Uterus (tissue), 4 donors: ENCODE results near the gene XPNPEP3. TPM values are rescaled to one million over a fixed set of nuclear protein-coding genes. Genes with fewer than 3 reads are reported as not detected.

Experiments
- DNase-seq, 2 donors: peaks; one replicate each; pipeline ENCODE4 v3.0.0-alpha.2; 2019 to 2020
- H3K27ac ChIP-seq, 2 donors: fragments of 200-600 bp; sonication (generic); 1 replicate in 1 of 2; 2 replicates in 1 of 2; pipeline ENCODE4 v1.5.1; 2016 to 2018
- H3K27me3 ChIP-seq, 2 donors: fragments of 200-600 bp; sonication (generic); one replicate each; pipeline ENCODE4 v1.5.1; 2018 to 2019; ENCODE audit warnings: control low read depth in 1 of 2
- H3K36me3 ChIP-seq, 2 donors: fragments of 200-600 bp; sonication (generic); one replicate each; pipeline ENCODE4 v1.5.1; 2019; ENCODE audit warnings: control low read depth in 1 of 2
- H3K4me1 ChIP-seq, 2 donors: fragments of 200-600 bp; sonication (generic); one replicate each; pipeline ENCODE4 v1.5.1; 2018 to 2019; ENCODE audit warnings: control low read depth in 1 of 2
- H3K4me3 ChIP-seq, 2 donors: fragments of 200-600 bp; sonication (generic); 1 replicate in 1 of 2; 2 replicates in 1 of 2; pipeline ENCODE4 v1.5.1; 2018 to 2019; ENCODE audit warnings: mild to moderate bottlenecking in 1 of 2
- H3K9me3 ChIP-seq, 2 donors: fragments of 200-600 bp; sonication (generic); one replicate each; pipeline ENCODE4 v1.5.1; 2019; ENCODE audit warnings: control low read depth in 1 of 2
- CTCF ChIP-seq, 4 experiments: fragments of 200-600 bp in 2 of 4; fragments of 450-650 bp in 2 of 4; sonication (generic) in 2 of 4; IDR thresholded peaks; one replicate each; pipeline ENCODE4 v1.5.1; 2016 to 2019; ENCODE audit warnings: antibody characterized with exemption in 4 of 4, mild to moderate bottlenecking in 2 of 4, moderate library complexity in 1 of 4
- POLR2A ChIP-seq, 2 donors: fragments of 450-650 bp; IDR thresholded peaks; one replicate each; pipeline ENCODE4 v1.6.1; 2016; ENCODE audit warnings: antibody characterized with exemption in 2 of 2, mild to moderate bottlenecking in 1 of 2, moderate library complexity in 1 of 2
- intact Hi-C: fragments of 100-400 bp; cut with DNase I; formaldehyde crosslinking; loops from one replicate; pipeline ENCODE4 v1.15.1; 2023; ENCODE audit warnings: low total_unique reads
- total RNA-seq, 4 donors: library from RNA; depleted of rRNA in 3 of 4; stranded (reverse); fragments of >200 nt in 3 of 4; gene quantifications; one replicate each; pipeline versions ENCODE4 v1.1.0 to v1.2.4, GENCODE V29; 2014 to 2023
- donor health status: DM: yes; HTN: yes; CAD: no.

The XPNPEP3 gene
- total RNA-seq, 4 donors from 2014 or later: 1.5 to 25.6 (median 8.0) TPM

GRCh38 chr22:40876907-40877306 lies 20.0 kb downstream of the XPNPEP3 start:
- Histone ChIP-seq H3K27ac (no peak overlapping the region), H3K36me3 (no peaks in the 10 kb centered on the region), H3K4me3 (no peak overlapping the region), H3K9me3 (no peaks in the 10 kb centered on the region), H3K4me1 (no peaks in the 10 kb centered on the region), H3K27me3 (no peaks in the 10 kb centered on the region)
- intact Hi-C loops: no loop called here
- TF ChIP-seq CTCF (IDR thresholded peaks at IDR 0.05): no peak
- no peak for TF ChIP-seq POLR2A (IDR thresholded peaks at IDR 0.05)
- no peak for DNase-seq

GRCh38 chr22:40877488-40877887 lies 20.5 kb downstream of the XPNPEP3 start:
- no peak for DNase-seq

GRCh38 chr22:40878922-40879321 lies 22.0 kb downstream of the XPNPEP3 start:
- Histone ChIP-seq H3K4me1 (no peaks in the 10 kb centered on the region), H3K9me3 (no peaks in the 10 kb centered on the region), H3K36me3 (no peaks in the 10 kb centered on the region), H3K27me3 (no peaks in the 10 kb centered on the region), H3K4me3 (no peak overlapping the region), H3K27ac (no peak overlapping the region)
- DNase-seq: no peak
- TF ChIP-seq CTCF (IDR thresholded peaks at IDR 0.05) (no peak), POLR2A (IDR thresholded peaks at IDR 0.05) (no peak)
- intact Hi-C loops: no loop called here

More at GRCh38 chr22:40877488-40877887, 20.5 kb downstream of the XPNPEP3 start:
- Histone ChIP-seq H3K27ac (no peak overlapping the region), H3K36me3 (no peaks in the 10 kb centered on the region), H3K4me3 (no peak overlapping the region), H3K27me3 (no peaks in the 10 kb centered on the region), H3K9me3 (no peaks in the 10 kb centered on the region), H3K4me1 (no peaks in the 10 kb centered on the region)
- intact Hi-C loops: no loop called here
- TF ChIP-seq POLR2A (IDR thresholded peaks at IDR 0.05) (no peak), CTCF (IDR thresholded peaks at IDR 0.05) (no peak)

- Histone ChIP-seq H3K4me3 (no peak overlapping the region), H3K36me3 (no peaks in the 10 kb centered on the region), H3K9me3 (no peaks in the 10 kb centered on the region), H3K27me3 (no peaks in the 10 kb centered on the region), H3K27ac (no peak overlapping the region), H3K4me1 (no peaks in the 10 kb centered on the region)
- intact Hi-C loops: no loop called here
- TF ChIP-seq CTCF (IDR thresholded peaks at IDR 0.05): no peak
- TF ChIP-seq POLR2A (IDR thresholded peaks at IDR 0.05): no peak
- no peak for DNase-seq
Measured at GRCh38 chr22:40889116-40889515, 32.2 kb downstream of the XPNPEP3 start.

- Histone ChIP-seq H3K4me1 (no peaks in the 10 kb centered on the region), H3K4me3 (no peak overlapping the region), H3K36me3 (no peaks in the 10 kb centered on the region), H3K27me3 (no peaks in the 10 kb centered on the region), H3K27ac (no peak overlapping the region), H3K9me3 (no peaks in the 10 kb centered on the region)
- intact Hi-C loops: no loop called here
- TF ChIP-seq POLR2A (IDR thresholded peaks at IDR 0.05): no peak
- DNase-seq: no peak
Measured at GRCh38 chr22:40890881-40891280, 33.9 kb downstream of the XPNPEP3 start.

GRCh38 chr22:40894417-40894816 lies 37.5 kb downstream of the XPNPEP3 start:
- H3K9me3 ChIP-seq: no peaks in the 10 kb centered on the region
- no peaks in the 10 kb centered on the region for H3K4me1 ChIP-seq
- intact Hi-C loops: no loop called here
- no peak for DNase-seq
- TF ChIP-seq POLR2A (IDR thresholded peaks at IDR 0.05) (no peak), CTCF (IDR thresholded peaks at IDR 0.05) (no peak)
- H3K27ac ChIP-seq: no peak overlapping the region
- H3K27me3 ChIP-seq: no peaks in the 10 kb centered on the region
- H3K36me3 ChIP-seq: no peaks in the 10 kb centered on the region
- no peak overlapping the region for H3K4me3 ChIP-seq
